Ovary (tissue), 9 donors: ENCODE data around the gene LDB1. TPM values are rescaled to one million over a fixed set of nuclear protein-coding genes. Genes with fewer than 3 reads are reported as not detected.

Experiments used
- DNase-seq, 5 donors: peaks; one replicate each; pipeline ENCODE4 v3.0.0-alpha.2; 2019 to 2020
- H3K27ac ChIP-seq, 2 donors: fragments of 200-600 bp; one replicate each; pipeline versions ENCODE4 v1.5.1 to v1.8.0; 2019 to 2022
- H3K27me3 ChIP-seq: fragments of 200-600 bp; one replicate; pipeline ENCODE4 v1.8.0; 2022
- H3K36me3 ChIP-seq: fragments of 200-600 bp; sonication (generic); one replicate; pipeline ENCODE4 v1.5.1; 2019
- H3K4me1 ChIP-seq: one replicate; pipeline ENCODE4 v1.8.1; 2013; ENCODE audit warnings: mild to moderate bottlenecking, moderate library complexity; ENCODE audit not compliant: insufficient read depth
- H3K4me3 ChIP-seq: fragments of 200-600 bp; sonication (generic); one replicate; pipeline ENCODE4 v1.5.1; 2017
- H3K9me3 ChIP-seq, 2 donors: fragments of 200-600 bp in 1 of 2; sonication (generic) in 1 of 2; one replicate each; pipeline versions ENCODE4 v1.5.1 to v1.8.1; 2013 to 2019; ENCODE audit warnings: mild to moderate bottlenecking in 1 of 2, moderate library complexity in 1 of 2
- CTCF ChIP-seq, 3 donors: fragments of 450-650 bp in 2 of 3; fragments of 200-600 bp in 1 of 3; IDR thresholded peaks; one replicate each; pipeline versions ENCODE4 v1.5.1 to v1.8.0; 2016 to 2022; ENCODE audit warnings: antibody characterized with exemption in 3 of 3, mild to moderate bottlenecking in 1 of 3
- EP300 ChIP-seq: sonication (generic); formaldehyde crosslinking; IDR thresholded peaks from one replicate; pipeline ENCODE4 v1.6.1; 2017; ENCODE audit warnings: antibody characterized with exemption
- POLR2A ChIP-seq: fragments of 450-650 bp; IDR thresholded peaks from one replicate; pipeline ENCODE4 v1.6.1; 2017; ENCODE audit warnings: antibody characterized with exemption, mild to moderate bottlenecking, moderate library complexity
- WGBS, 3 donors: extraction: QIAGEN DNeasy Blood & Tissue Kit in 1 of 3; methylation state at CpG; one replicate each; pipeline versions ENCODE4 v1.1.5 to v1.1.7; 2013 to 2017; 5-methylcytosine and 5-hydroxymethylcytosine counted together
- intact Hi-C, 4 donors: fragments of 100-400 bp; cut with DNase I; formaldehyde crosslinking; loops; one replicate each; pipeline versions ENCODE4 v1.11.0 to v1.15.1; 2022 to 2023
- polyA plus RNA-seq, 2 donors: library from polyadenylated mRNA; stranded (reverse); fragments of 200-250 nt in 1 of 2; fragments of 350-450 nt in 1 of 2; fragmentation: Illumina TruSeq in 1 of 2; extraction: RNeasy Lipid Tissue Mini Kit (QIAGEN cat#74804) in 1 of 2; gene quantifications; one replicate each; pipeline ENCODE4 v1.2.3, GENCODE V29; 2013 to 2014
- total RNA-seq, 7 donors: library from RNA; depleted of rRNA in 2 of 7; stranded (reverse); fragments of >200 nt in 2 of 7; fragmentation: NEBNext Ultra II Directional in 3 of 7; extraction: Animal tissue kit (Norgen Biotek cat#: 25700) in 3 of 7; gene quantifications; one replicate each; pipeline versions ENCODE4 v1.1.0 to v1.2.4, GENCODE V29; 2016 to 2023
- donor health status: DM: no; HTN: no; CAD: no; lungs with moderate emphysema.
- donor health status: DM: no; HTN: no; CAD: no.
- donor health status: Bipolar disorder and iron deficiency.
- donor health status: DM: yes; HTN: yes; CAD: no.
- donor health status: DM: no; HTN: no; CAD: no.
- donor health status: DM: yes; HTN: yes; CAD: no.

The LDB1 gene
- total and polyA plus RNA-seq, 9 donors, result 59.0 to 141 (median 93.2) TPM

DNA sequence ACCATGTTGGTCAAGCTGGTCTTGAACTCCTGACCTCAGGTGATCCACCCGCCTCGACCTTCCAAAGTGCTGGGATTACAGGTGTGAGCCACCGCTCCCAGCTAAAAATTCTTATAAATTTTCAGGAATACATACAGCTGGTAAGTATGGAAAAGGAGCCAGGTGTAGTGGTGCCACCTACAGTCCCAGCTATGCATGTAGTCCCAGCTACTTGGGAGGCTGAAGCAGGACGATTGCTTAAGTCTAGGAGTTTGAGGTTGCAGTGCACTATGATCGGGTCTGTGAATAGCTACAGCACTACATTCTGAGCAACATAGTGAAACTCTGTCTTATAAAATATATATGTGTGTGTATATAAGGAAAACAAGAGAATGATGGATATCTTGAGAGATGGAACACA lies 19.0 kb downstream of the LDB1 start:
- Histone ChIP-seq H3K27me3 (no peaks in the 10 kb centered on the region), H3K27ac (no peak overlapping the region), H3K4me1 (no peaks in the 10 kb centered on the region), H3K36me3 (no peaks in the 10 kb centered on the region), H3K4me3 (no peak overlapping the region), H3K9me3 (no peaks in the 10 kb centered on the region)
- 82 to 92% (median 83%) methylated on average over 5 of the region's 5 CpGs for WGBS, 3 donors
- DNase-seq, result no peak
- intact Hi-C loops, result no loop called here
- no peak for TF ChIP-seq POLR2A
- TF ChIP-seq CTCF (IDR thresholded peaks at IDR 0.05), result no peak
- no peak for TF ChIP-seq EP300

GRCh38 chr10:102096449-102096848 lies 23.7 kb downstream of the LDB1 start:
- H3K27ac ChIP-seq, result no peak overlapping the region
- 94 to 97% (median 96%) methylated on average over 7 of the region's 7 CpGs for WGBS, 3 donors
- no peak for DNase-seq
- TF ChIP-seq EP300 (no peak), CTCF (IDR thresholded peaks at IDR 0.05) (no peak), POLR2A (no peak)
- H3K4me3 ChIP-seq, result no peak overlapping the region
- no peaks in the 10 kb centered on the region for H3K27me3 ChIP-seq
- intact Hi-C loops, result no loop called here
- H3K9me3 ChIP-seq, result no peaks in the 10 kb centered on the region
- H3K4me1 ChIP-seq, result no peaks in the 10 kb centered on the region
- H3K36me3 ChIP-seq, result no peaks in the 10 kb centered on the region

DNA sequence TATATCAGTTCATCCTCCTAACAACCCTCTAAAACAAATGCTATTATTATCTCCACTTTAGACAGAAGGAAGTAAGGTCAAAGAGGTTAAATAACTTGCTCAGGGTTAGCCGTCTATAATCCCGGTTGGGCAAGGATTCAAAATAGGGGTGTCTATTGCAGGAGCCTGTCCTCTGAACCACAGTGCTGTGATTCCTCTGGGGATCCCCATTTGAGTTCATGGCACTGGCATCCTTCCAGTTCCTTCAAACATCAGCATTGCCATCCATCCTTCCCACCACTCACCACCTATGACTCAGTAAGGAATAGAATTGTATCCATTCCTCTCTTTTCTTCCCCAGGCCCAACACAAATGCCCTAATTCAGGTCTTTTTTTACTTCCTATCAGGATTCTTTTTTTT lies 29.4 kb downstream of the LDB1 start:
- WGBS, 3 donors, result 42 to 76% (median 75%) methylated on average over 2 of the region's 2 CpGs
- TF ChIP-seq CTCF (IDR thresholded peaks at IDR 0.05), result no peak
- no peak for TF ChIP-seq EP300
- TF ChIP-seq POLR2A, result no peak
- Histone ChIP-seq H3K4me1 (no peaks in the 10 kb centered on the region), H3K9me3 (no peaks in the 10 kb centered on the region), H3K27me3 (no peaks in the 10 kb centered on the region), H3K27ac (no peak overlapping the region), H3K36me3 (no peaks in the 10 kb centered on the region), H3K4me3 (no peak overlapping the region)
- intact Hi-C loops, result no loop called here
- DNase-seq, result no peak

GRCh38 chr10:102086196-102086595 lies 34.0 kb downstream of the LDB1 start:
- Histone ChIP-seq H3K4me1 (no peaks in the 10 kb centered on the region), H3K27me3 (no peaks in the 10 kb centered on the region), H3K27ac (no peak overlapping the region), H3K36me3 (no peaks in the 10 kb centered on the region), H3K4me3 (no peak overlapping the region), H3K9me3 (no peaks in the 10 kb centered on the region)
- no peak for DNase-seq
- no peak for TF ChIP-seq EP300
- TF ChIP-seq CTCF (IDR thresholded peaks at IDR 0.05), result no peak
- TF ChIP-seq POLR2A, result no peak
- intact Hi-C loops, result no loop called here
- 95 to 99% (median 96%) methylated on average over 8 of the region's 8 CpGs for WGBS, 3 donors

- H3K4me1 ChIP-seq, result no peaks in the 10 kb centered on the region
- TF ChIP-seq CTCF (IDR thresholded peaks at IDR 0.05), result no peak
- no peak for TF ChIP-seq EP300
- no peak for TF ChIP-seq POLR2A
- intact Hi-C loops, result no loop called here
- H3K9me3 ChIP-seq, result no peaks in the 10 kb centered on the region
- H3K4me3 ChIP-seq, result no peak overlapping the region
- WGBS, 3 donors, result 88 to 93% (median 90%) methylated on average over 3 of the region's 3 CpGs
- no peak overlapping the region for H3K27ac ChIP-seq
- H3K36me3 ChIP-seq, result no peaks in the 10 kb centered on the region
- no peak for DNase-seq
- no peaks in the 10 kb centered on the region for H3K27me3 ChIP-seq
Observed at GRCh38 chr10:102085336-102085735, 34.8 kb downstream of the LDB1 start.
